GM18502 (cell line): ENCODE measurements around the gene SARS2.
"Not testable (repeated sequence)": the region's sequence is repeated elsewhere in the genome, so short reads cannot be mapped to it uniquely, and the experiment has no call there.

Experiments
- ATAC-seq: cut with Tn5 transposase; IDR thresholded peaks from one replicate; pipeline ENCODE4 v1.9.1; 2021; ENCODE audit warnings: mild to moderate bottlenecking; ENCODE audit not compliant: unreplicated experiment, poor library complexity

SARS2 gene

GRCh38 chr19:38898788-38899446 is 31.6 kb downstream of the SARS2 start:
- ATAC-seq = no peak

GRCh38 chr19:38894968-38895367 is 35.6 kb downstream of the SARS2 start:
- no peak for ATAC-seq

GRCh38 chr19:38893341-38893771 is 37.2 kb downstream of the SARS2 start:
- no peak for ATAC-seq

GRCh38 chr19:38892841-38893240 is 37.7 kb downstream of the SARS2 start:
- ATAC-seq = no peak

- ATAC-seq = no peak
Observed at GRCh38 chr19:38891771-38892170, 38.8 kb downstream of the SARS2 start.

- no peak for ATAC-seq
Observed at GRCh38 chr19:38890686-38891085, 39.9 kb downstream of the SARS2 start.

GRCh38 chr19:38889803-38890202 is 40.8 kb downstream of the SARS2 start:
- no peak for ATAC-seq

GRCh38 chr19:38888876-38889275 is 41.7 kb downstream of the SARS2 start:
- ATAC-seq = no peak

GRCh38 chr19:38884691-38885090 is 45.9 kb downstream of the SARS2 start:
- not testable (repeated sequence) for ATAC-seq

GRCh38 chr19:38883286-38883685 is 47.3 kb downstream of the SARS2 start:
- ATAC-seq = no peak

- no peak for ATAC-seq
Observed at GRCh38 chr19:38880882-38881609, 49.5 kb downstream of the SARS2 start.

- ATAC-seq = no peak
Observed at GRCh38 chr19:38880076-38880881, 50.3 kb downstream of the SARS2 start.

- ATAC-seq = no peak
Observed at GRCh38 chr19:38879400-38879751, 51.2 kb downstream of the SARS2 start.

GRCh38 chr19:38878575-38879399 is 51.8 kb downstream of the SARS2 start:
- ATAC-seq = no peak

GRCh38 chr19:38877781-38878574 is 52.6 kb downstream of the SARS2 start, which contains the start of gene RINL:
RINL (minus strand) TSS chr19:38878275; CDS start chr19:38876742, 1,533 bp downstream.
- no peak for ATAC-seq

GRCh38 chr19:38875656-38876395 is 54.7 kb downstream of the SARS2 start:
- ATAC-seq = no peak

- ATAC-seq = not testable (repeated sequence)
Observed at GRCh38 chr19:38873400-38873799, 57.2 kb downstream of the SARS2 start.

- no peak for ATAC-seq
Observed at GRCh38 chr19:38870612-38871011, 60.0 kb downstream of the SARS2 start.
